Upper lobe of left lung (tissue), 4 donors: Measurements from ENCODE around the gene CETP.

Experiments used
- EP300 ChIP-seq, 4 donors: sonication (generic); formaldehyde crosslinking; IDR thresholded peaks; one replicate each; pipeline ENCODE4 v1.5.1; 2017; ENCODE audit warnings: antibody characterized with exemption in 4 of 4, control low read depth in 2 of 4
- POLR2A ChIP-seq, 4 donors: fragments of 450-650 bp; IDR thresholded peaks; one replicate each; pipeline ENCODE4 v1.5.1; 2016 to 2017; ENCODE audit warnings: antibody characterized with exemption in 4 of 4, mild to moderate bottlenecking in 2 of 4
- POLR2AphosphoS5 ChIP-seq, 2 donors: sonication (generic); formaldehyde crosslinking; IDR thresholded peaks; one replicate each; pipeline ENCODE4 v1.5.1; 2017; ENCODE audit warnings: antibody characterized with exemption in 2 of 2
- TF ChIP-seq, protein P1 (sequence below), 6 experiments: fragments of 450-650 bp in 4 of 6; fragments of 200-600 bp in 2 of 6; sonication (generic) in 2 of 6; IDR thresholded peaks; one replicate each; pipeline ENCODE4 v1.5.1; 2016 to 2019; ENCODE audit warnings: antibody characterized with exemption in 6 of 6

DNA sequence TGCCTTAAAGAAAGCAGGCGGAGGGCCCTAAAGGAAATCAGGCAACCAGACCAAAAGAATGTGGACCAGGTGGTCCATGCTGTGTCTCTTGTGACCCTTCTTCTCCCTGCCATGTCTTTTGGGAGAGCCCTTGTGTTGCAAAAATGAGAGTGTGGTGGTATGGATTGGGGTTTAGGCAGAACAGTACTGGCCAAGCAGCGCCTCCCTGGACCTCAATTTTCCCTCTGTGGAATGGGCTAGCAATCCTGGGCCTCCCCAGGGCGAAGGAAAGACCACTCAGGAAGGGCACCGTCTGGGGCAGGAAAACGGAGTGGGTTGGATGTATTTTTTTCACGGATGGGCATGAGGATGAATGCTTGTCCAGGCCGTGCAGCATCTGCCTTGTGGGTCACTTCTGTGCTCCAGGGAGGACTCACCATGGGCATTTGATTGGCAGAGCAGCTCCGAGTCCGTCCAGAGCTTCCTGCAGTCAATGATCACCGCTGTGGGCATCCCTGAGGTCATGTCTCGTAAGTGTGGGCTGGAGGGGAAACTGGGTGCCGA lies 20.1 kb downstream of the CETP start:
- TF ChIP-seq POLR2A (IDR thresholded peaks at IDR 0.05) (no peak), POLR2AphosphoS5 (IDR thresholded peaks at IDR 0.05) (no peak), EP300 (IDR thresholded peaks at IDR 0.05) (no peak)
- TF ChIP-seq, protein P1, sequence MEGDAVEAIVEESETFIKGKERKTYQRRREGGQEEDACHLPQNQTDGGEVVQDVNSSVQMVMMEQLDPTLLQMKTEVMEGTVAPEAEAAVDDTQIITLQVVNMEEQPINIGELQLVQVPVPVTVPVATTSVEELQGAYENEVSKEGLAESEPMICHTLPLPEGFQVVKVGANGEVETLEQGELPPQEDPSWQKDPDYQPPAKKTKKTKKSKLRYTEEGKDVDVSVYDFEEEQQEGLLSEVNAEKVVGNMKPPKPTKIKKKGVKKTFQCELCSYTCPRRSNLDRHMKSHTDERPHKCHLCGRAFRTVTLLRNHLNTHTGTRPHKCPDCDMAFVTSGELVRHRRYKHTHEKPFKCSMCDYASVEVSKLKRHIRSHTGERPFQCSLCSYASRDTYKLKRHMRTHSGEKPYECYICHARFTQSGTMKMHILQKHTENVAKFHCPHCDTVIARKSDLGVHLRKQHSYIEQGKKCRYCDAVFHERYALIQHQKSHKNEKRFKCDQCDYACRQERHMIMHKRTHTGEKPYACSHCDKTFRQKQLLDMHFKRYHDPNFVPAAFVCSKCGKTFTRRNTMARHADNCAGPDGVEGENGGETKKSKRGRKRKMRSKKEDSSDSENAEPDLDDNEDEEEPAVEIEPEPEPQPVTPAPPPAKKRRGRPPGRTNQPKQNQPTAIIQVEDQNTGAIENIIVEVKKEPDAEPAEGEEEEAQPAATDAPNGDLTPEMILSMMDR (IDR thresholded peaks at IDR 0.05): no peak
